HG03139 (cell line): ENCODE data around the gene TP53AIP1.

Source experiments
- ATAC-seq: cut with Tn5 transposase; IDR thresholded peaks from one replicate; pipeline ENCODE4 v1.9.1; 2021; ENCODE audit not compliant: unreplicated experiment

Gene TP53AIP1

DNA sequence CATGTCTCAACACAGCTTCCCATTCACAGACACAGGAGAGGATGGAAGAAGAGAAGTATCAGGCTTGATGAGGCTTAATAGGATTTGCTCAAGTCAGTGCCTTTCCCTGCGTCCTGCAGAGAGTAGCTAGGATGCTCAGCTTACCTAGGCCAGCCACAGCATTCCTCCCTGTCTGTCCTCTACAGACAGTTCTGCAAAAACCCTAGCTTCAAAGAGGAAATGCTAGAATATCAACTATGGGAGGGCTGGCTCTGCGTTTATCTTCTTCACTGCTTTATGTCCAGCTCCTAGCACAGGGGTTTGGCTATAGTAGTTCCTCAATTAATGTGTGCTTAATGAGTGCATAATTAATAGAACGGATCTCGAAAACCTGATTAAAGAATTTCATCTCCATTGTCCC is 35.1 kb downstream of the TP53AIP1 start:
- ATAC-seq: no peak

DNA sequence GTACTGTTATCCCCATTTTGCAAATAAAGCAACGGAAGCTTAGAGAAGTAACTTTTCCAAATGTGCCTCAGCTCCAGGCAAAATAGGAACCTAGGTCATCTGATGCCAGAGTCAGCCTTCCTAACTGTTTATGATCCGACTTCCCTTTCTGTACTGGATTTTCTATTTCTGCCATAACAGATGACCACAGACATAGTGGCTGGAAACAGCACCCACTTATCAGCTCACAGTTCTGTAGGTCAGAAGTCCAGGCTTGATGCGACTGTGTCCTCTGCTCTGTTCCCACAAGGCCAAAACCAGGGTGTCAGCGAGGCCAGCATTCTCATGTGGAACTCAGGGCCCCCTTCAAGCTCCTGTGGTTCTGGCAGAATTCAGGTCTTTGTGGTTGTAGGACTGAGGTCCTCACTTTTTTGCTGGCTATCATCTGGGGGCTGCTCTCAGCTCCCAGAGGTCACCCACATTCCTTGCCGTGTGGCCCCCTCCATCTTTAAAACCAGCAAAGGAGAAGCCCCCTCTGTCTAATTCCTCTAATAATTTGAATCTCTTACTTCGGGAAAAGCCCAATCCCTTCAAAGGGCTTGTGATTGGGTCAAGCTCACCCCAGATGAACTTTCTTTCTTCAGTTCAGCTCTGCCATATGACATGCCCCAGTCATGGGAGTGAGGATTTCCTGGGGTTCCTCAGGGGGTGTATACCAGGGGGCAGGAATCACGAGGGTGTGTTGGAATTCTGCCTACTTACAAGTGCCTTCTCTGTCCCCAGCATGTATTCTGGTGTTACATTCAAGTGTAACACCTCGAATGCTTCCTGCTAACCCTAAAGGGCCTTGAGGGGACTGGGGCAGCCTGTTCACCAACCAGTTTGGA is 36.3 kb downstream of the TP53AIP1 start:
- ATAC-seq: no peak

DNA sequence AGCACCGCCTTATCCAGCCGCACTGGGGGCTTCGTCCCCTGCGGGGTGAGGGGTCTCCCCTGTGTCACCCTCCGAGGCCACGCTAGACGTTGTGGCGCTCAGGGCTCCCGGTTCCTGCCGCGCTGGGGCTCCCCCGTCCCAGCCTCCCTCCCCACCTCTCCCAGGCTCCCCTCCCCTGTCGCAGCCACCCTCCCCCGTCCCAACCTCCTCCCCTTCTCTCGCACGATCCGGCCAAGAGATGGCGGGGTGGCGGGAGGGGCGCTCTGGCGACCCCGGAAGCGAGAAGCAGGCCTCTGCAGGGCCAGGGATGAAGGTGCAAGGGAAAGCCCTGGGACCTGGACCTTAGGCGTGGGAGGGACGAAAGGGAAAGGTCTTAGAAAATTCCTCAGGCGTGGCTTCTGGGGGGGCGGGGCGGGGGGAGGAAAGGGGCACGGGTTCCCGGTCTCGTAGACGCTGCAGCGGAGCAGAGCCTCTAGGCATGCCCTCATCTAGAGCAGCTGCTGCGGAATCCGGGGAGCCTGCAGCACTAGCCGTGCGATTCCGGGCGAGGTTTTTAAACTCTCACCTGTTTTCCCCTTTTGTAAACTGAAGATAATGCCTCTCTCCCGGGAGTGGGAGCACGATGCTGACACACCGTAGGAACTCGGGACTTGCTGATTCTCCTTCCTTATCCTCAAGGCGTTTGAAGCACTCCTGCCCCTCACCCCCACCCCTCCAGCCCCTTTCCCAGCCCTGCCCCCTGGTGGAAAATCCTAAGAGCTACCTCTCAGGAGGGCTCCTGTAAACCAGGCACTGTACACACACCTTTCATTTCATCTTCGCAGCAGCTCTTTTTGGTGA is 37.1 kb downstream of the TP53AIP1 start:
- peak; percentile 55 for ATAC-seq

DNA sequence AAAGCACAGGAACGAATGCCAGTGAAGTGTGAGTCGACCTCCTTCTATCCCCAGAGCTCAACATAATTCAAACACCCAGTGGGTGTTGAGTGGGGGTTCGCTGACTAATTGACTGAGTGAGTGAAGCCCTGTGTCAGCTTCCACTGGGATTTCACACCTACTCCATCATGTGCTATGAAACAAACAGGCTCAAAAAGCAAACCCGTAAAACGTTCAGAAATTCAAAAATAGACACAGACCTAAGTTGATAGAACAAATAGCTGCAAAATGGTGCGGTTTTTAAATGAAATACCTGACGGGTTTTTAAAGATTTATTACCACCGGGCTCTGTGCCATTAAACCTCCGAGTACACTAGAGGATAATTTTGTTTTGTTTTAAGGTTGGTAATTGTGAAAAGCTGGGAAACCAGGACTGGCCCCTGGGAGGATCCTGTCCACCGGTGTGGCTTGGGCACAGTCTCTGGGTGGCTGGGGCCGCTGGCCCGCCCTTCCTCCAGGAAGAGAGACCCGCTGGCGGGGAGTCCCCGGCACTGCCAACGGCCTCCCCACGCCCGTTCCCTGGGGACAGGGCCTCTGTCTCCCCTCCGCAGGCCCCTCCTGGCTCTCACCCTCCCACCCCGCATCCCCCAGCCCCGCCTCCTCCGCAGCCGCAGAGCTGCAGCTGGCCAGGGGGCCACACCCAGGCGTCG is 37.9 kb downstream of the TP53AIP1 start:
- ATAC-seq: peak; percentile 36

DNA sequence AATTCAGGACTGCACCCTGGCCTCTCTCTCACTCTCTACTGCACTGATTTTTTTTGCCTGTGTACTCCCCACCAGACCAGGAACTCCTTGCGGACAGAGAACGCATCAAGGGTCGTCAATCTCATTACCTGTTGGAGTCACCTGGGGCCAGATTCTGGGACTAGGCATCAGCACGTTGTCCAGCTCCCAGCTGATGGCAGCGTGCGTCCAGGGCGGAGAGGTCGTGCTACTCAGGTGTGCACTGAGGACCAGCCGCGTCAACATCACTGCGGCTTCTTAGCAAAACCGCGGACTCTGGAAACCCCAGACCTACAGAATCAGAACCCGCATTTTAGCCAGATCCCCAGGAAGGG is 38.4 kb downstream of the TP53AIP1 start:
- ATAC-seq: no peak

DNA sequence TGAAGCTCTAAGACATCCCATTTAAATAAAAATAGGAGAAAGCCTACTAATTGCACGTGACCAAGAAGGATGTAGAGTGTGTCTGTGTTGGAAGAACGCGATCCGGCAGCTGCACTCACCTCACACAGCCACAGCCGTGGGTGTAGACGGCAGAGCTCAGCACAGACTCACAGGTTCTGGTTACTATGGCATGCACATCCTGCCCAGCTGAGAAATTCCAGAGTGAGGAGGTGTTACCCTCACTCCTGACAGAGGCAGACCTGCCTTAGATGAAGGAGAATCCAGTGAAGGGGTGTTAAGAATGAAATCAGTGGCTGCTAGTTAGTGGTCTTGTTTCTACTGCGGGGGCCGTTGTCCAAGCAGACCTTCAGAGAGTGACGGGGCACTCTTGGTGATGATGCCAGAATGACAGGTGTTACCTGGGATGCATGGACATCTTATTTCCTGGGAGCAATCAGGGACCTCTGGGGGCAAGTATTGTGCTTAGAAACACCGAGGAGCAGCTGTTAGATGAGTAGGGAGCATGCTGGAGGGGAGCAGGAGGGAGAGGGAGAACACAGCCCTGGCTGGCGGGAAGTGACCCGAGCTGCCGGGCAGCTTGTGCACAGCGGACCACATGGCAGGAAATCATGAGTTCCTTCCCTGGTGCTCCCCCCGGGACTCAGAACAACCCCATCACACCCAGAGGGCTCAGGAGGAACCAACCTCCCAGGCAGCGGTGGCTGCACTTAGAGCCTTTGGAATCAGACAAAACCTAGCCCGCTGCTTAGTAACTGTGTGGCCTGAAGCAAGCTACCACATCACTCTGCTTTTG is 39.2 kb downstream of the TP53AIP1 start:
- no peak for ATAC-seq

DNA sequence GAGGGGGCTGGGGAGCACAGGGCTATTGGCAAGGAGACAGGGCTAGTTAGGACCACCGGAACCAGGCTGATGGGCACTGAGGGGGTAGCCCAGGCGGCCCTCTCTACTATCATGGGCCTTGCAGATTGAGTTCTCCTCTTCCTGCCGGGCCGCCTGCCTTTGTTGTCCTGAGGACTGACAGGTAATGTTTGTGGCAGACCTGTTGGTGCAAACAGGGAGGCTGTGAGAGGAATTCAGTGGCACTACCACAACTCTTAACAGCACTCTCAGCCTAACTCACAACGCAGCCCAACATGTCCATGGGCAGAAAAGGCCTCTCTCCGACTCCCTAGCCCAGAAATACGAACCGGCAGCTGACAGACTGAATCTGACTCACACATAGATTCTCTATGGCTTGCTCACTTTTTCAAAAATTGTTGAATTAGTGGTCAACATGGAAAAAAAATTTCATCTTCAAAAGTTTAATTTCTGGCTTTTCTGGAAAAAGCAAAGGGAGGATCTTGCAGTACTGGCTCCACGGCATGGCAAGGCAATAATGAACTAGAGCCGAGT is 40.1 kb downstream of the TP53AIP1 start:
- ATAC-seq: no peak

DNA sequence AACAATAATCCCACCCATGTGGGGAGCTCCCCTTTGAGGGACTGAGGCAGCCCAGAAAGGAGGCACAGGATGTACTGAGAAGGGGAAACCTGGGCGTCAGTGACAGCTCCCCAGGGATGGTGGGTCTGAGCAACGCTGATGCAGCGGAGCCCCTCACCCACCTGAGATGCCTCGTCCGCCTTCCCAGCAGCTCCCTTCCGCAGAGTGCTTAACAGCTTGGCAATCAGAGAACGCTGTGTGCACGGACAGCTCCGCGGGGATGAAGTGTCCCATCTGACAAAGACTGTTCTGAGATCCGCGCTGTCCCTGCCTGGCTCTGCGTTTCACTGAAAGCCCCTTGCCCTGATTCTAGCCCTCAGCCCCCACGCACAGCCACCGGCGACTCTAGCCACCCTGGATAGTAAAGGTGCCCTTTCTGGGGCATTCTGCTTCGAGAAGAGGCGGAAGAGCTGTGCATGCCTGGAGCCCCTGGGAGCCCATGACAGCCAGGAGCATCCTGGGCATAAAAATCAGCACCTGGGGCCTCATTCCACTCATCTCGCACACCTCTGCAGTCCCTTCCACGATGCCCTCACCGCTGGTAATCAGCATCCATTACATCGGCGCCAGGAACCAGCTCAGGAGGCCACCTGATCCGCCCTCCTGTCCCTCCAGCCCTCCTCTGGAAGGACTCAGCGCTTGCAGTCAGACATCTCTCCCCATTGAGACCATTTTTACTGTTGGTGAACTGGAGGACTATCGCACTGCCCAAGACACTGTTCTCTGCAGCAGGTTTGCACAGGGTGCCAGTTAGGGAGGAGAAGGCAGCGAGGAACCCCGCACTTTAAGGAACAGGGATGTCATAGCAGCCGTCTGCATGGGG is 40.8 kb downstream of the TP53AIP1 start:
- no peak for ATAC-seq

DNA sequence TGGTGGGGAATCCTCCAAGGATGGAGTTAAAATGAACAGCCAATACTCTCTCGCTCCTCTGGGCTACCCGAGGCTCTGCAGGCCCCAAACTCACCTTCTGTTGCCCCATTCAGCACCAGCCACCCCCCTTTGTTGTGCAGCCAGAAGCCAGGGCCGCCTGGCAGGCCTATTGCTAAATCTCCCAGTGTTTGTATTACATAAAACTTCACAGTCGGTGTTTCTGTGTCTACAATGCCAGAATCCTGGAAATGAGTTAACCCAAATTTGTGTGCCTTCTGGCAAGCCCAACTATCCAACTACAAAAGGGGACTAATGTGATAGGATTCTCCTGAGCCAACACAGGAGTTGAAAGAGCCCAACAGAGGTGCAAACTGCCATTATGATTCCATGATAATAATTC is 42.2 kb downstream of the TP53AIP1 start:
- no peak for ATAC-seq

DNA sequence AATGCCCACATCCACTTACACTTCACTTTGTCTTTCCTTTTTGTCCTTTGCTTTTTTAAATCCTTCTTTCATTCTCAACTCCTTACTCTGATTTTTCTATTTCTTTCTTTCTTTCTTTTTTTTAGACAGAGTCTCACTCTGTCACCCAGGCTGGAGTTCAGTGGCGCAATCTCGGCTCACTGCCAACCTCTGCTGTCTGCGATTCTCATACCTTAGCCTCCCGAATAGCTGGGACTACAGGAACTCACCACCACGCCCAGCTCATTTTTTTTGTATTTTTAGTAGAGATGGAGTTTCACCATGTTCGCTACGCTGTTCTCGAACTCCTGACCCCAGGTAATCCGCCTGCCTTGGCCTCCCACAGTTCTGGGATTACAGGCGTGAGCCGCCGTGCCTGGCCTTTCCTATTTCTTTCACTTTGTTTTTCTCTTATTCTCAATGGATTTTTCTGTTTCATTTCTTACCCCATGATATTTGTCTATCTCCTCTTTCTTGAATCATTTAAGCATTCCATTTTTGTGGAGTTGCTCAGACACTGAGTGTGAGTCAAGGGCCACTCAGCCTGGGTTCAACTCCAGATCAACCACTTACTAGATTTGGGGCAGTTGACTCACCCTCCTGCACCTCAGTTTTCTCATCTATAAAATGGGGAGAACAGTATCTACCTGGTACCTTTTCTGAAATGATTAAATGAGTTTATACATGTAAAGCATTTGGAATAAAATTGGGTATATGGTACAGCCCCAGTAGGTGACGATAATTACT is 43.9 kb downstream of the TP53AIP1 start:
- no peak for ATAC-seq

DNA sequence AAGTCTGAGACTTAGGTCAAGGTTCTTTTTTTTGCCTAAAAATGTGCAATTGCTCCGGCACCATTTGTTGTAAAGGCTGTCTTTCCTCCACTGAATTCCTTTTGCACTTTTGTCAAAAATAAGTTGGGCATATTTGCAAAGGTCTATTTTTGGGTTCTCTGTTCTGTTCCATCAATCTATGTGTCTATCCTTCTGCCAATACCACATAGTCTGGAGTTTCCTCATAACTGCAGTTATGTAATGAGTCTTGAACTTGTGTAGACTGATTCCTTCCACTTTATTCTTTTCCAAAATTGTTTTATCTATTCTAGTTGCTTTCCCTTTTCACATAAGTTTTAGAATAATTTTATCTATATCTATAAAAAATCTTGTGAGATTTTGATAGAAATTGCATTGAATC is 44.8 kb downstream of the TP53AIP1 start:
- ATAC-seq: no peak

DNA sequence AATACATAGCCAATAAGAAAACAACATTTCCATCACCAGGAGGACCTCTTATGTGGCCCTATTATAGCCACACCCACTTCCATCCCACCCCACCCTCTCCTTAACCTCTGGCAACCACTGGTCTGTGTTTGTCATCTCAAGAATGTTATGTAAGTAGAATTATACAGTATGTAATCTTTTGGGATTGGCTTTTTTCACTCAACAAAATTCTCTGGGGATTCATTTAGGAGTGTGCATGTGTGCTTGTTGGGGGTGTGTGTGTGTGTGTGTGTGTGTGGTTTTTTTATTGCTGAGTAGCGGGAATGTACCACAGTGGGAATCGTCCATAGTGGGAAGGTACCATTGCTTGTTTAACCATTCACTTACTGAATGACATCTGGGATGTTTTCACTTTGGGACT is 46.3 kb downstream of the TP53AIP1 start:
- ATAC-seq: no peak

DNA sequence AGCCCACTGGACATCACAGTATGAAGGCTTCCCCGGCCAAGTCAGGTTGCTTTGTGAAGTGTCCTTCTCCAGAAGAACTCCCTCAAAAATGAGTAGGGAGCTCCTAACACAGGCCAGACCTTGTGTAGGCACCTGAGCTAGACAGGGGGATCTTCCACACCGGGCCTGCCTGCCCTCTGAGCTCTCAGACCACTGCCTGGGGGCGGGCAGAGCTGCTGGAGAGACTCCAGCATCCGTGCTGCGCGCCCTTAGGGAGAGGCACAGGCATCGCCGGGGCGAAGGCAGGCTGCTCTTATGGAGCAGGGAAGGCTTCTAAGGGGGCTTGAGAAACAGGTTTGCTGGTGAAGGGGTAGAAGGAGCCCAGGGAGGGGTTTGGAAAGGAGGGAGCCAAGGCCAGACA is 47.1 kb downstream of the TP53AIP1 start:
- ATAC-seq: no peak

DNA sequence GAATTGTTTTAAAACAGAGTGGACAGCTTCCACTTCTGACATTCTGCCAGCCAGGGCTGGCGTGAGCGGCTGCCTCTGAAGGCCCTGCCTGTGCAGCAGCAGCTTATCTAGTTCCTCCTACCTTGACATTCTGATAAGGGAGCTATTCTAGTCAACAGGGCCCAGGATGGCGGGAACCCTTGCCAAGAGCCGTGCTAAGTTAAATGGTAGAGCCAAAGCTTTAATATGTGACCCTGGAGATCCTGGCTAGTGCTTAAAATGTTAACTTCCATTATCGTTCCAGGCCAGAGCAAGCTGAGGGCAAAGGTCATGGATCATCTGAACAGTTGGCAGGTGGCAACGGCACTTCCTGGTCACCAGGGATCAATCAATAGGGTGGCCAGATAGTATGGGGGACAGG is 48.0 kb downstream of the TP53AIP1 start:
- ATAC-seq: no peak

DNA sequence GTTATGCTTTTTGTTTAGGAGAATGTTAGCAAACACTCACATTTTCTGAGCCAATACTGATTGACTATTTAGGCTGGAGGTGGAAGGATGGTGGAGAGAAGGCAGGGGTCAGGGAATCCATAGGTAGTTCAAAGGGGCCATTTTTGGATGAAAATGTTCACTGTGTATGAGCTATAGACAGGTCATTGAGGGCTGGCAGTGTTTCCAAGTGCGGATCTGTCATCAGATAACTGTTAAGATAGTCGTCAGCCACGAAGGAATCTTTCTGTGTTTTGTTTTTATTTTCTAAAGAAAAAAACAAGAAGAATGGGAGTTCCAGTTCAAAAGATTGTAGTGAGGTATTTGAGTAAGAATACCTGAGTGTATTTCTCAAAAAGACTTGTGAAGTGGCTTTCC is 48.4 kb downstream of the TP53AIP1 start:
- no peak for ATAC-seq

DNA sequence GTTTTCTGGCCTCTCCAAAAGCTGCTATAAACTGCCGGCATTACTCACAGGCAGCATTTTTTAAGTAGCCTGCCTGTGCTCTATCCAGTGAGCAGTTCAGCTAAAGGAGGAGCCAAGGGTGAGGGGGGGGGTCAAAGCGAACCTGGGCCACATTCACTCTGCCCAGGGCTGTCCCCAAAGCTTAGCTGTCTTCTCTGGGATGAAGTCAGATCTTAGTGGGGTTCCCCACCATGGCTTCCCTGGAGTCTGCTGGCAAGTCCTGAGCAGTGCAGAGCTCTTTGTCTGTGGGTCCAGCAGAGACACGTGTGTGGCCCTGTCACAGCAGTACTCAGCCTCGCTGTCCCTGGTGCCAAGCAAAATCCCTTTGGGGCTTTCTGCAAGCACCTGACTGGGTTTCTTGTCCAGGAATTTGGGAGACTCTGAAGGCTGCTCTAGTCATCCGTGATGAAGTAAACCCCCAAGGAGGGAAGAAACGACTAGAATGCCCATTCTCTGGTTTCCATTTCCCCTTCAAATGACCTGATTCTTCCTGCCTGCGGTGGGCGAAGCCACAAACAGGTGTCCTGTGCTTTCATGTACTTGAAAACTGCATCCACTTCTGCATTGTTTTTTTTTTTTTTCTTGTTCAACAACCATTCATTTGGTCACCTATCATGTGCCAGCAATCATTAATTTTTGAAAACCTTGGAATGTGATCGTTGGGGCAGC is 48.9 kb downstream of the TP53AIP1 start:
- peak; percentile 67 for ATAC-seq

DNA sequence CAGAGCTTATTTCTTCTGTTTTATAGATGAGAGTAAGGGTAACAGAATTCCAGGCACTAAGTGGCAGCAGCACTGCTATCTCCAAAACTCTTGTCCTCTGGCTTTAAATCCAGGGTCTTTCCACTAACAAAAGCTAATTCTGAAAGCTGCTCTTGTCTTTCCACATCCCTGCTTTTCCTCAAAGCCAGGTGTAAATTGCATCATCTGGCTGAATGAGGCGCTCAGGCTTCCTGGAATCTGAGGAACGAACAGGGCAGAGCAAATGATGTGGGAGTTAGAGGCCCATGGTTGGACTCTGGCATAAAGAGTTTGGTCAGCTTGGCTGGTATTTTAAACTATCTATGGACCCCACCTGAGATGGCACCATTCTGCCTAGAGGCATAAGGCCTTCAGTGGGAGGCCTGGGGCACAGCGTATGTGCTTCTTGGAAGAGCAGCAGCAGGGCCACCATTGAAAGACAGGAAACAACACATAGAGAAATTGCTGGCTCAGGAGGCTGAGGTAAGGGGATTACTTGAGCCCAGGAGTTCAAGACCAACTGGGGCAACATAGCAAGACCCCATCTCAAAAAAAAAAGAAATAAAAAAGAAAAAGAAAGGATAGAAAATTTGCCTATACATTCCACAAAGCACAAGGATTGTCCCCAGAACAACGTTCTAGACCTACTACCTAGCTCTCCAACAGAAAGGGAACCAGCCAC is 49.7 kb downstream of the TP53AIP1 start:
- ATAC-seq: no peak
